Peyer's patch (tissue), 4 donors: ENCODE data around the gene PODN.

ENCODE experiments used
- CTCF ChIP-seq, 6 experiments: fragments of 450-650 bp in 4 of 6; fragments of 200-600 bp in 2 of 6; sonication (generic) in 1 of 6; IDR thresholded peaks; one replicate each; pipeline ENCODE4 v1.5.1; 2017 to 2019; ENCODE audit warnings: antibody characterized with exemption in 6 of 6, mild to moderate bottlenecking in 3 of 6, moderate library complexity in 1 of 6
- POLR2A ChIP-seq, 2 donors: fragments of 450-650 bp; IDR thresholded peaks; one replicate each; pipeline ENCODE4 v1.5.1; 2017; ENCODE audit warnings: antibody characterized with exemption in 2 of 2, mild to moderate bottlenecking in 2 of 2, moderate library complexity in 2 of 2

GRCh38 chr1:53071915-53072314 lies 9.9 kb downstream of the PODN start:
- TF ChIP-seq CTCF (IDR thresholded peaks at IDR 0.05): no peak
- no peak for TF ChIP-seq POLR2A (IDR thresholded peaks at IDR 0.05)
